GM23338 (cell line): ENCODE measurements around the gene HMGN1. TPM values are rescaled to one million over a fixed set of nuclear protein-coding genes. Genes with fewer than 3 reads are reported as not detected.

Experiments
- ATAC-seq: fragments of 200-7000 bp; cut with Tn5 transposase; 3 replicates; pipeline ENCODE4 v1.9.1; 2020
- DNase-seq: peaks from one replicate; pipeline ENCODE4 v3.0.0-alpha.2; 2015; ENCODE audit warnings: low spot score
- H2AFZ ChIP-seq: fragments of 200-600 bp; sonication (generic); 2 replicates; pipeline ENCODE4 v1.8.0; 2016; ENCODE audit warnings: antibody characterized with exemption, mild to moderate bottlenecking, moderate library complexity
- H3F3A ChIP-seq: fragments of 200-600 bp; sonication (generic); replicated peaks from 2 replicates; pipeline ENCODE4 v1.8.0; 2017; ENCODE audit warnings: antibody characterized with exemption, mixed run types, low read depth
- H3K27ac ChIP-seq: fragments of 200-600 bp; sonication (generic); 2 replicates; pipeline ENCODE4 v1.6.1; 2016; ENCODE audit warnings: low read depth
- H3K27me3 ChIP-seq: fragments of 200-600 bp; sonication (generic); 2 replicates; pipeline ENCODE4 v1.8.0; 2016; ENCODE audit warnings: mild to moderate bottlenecking, mixed run types, moderate library complexity; ENCODE audit not compliant: insufficient read depth
- H3K36me3 ChIP-seq: fragments of 200-600 bp; sonication (generic); 2 replicates; pipeline ENCODE4 v1.8.0; 2016; ENCODE audit warnings: mild to moderate bottlenecking; ENCODE audit not compliant: insufficient read depth
- H3K4me1 ChIP-seq: fragments of 200-600 bp; sonication (generic); 2 replicates; pipeline ENCODE4 v1.8.0; 2016; ENCODE audit warnings: mild to moderate bottlenecking, moderate library complexity; ENCODE audit not compliant: insufficient read depth
- H3K4me2 ChIP-seq: fragments of 200-600 bp; sonication (generic); 2 replicates; pipeline ENCODE4 v1.7.1; 2017; ENCODE audit warnings: mixed run types
- H3K4me3 ChIP-seq: fragments of 200-600 bp; sonication (generic); 2 replicates; pipeline ENCODE4 v1.6.1; 2016; ENCODE audit warnings: mixed run types
- H3K79me2 ChIP-seq: fragments of 200-600 bp; sonication (generic); replicated peaks from 2 replicates; pipeline ENCODE4 v1.8.0; 2017; ENCODE audit warnings: mild to moderate bottlenecking; ENCODE audit not compliant: insufficient read depth
- H3K9me2 ChIP-seq: fragments of 200-600 bp; sonication (generic); 2 replicates; pipeline ENCODE4 v1.8.0; 2017; ENCODE audit not compliant: insufficient read depth
- H4K20me1 ChIP-seq: fragments of 200-600 bp; sonication (generic); replicated peaks from 2 replicates; pipeline ENCODE4 v1.8.0; 2017; ENCODE audit warnings: mild to moderate bottlenecking; ENCODE audit not compliant: insufficient read depth
- H3K27ac Mint-ChIP-seq: 2 replicates; pipeline ENCODE4 v1.8.0; 2020; ENCODE audit warnings: inconsistent platforms, mild to moderate bottlenecking, moderate library complexity, mixed read lengths
- H3K27me3 Mint-ChIP-seq: 3 replicates; pipeline ENCODE4 v1.8.0; 2022; ENCODE audit warnings: low read depth, mild to moderate bottlenecking, moderate library complexity, mixed read lengths, inconsistent platforms; ENCODE audit not compliant: insufficient read depth, poor library complexity
- H3K36me3 Mint-ChIP-seq: 3 replicates; pipeline ENCODE4 v1.8.0; 2021; ENCODE audit warnings: low read depth, mild to moderate bottlenecking, inconsistent platforms, moderate library complexity, mixed read lengths
- H3K4me1 Mint-ChIP-seq: 3 replicates; pipeline ENCODE4 v1.8.0; 2020; ENCODE audit warnings: mild to moderate bottlenecking, inconsistent platforms, mixed read lengths
- H3K4me3 Mint-ChIP-seq: 3 replicates; pipeline ENCODE4 v1.8.0; 2021; ENCODE audit warnings: moderate library complexity, mild to moderate bottlenecking, inconsistent platforms, mixed read lengths
- H3K9me3 Mint-ChIP-seq: 3 replicates; pipeline ENCODE4 v1.8.0; 2020; ENCODE audit warnings: moderate library complexity, mild to moderate bottlenecking, inconsistent platforms, mixed read lengths
- EZH2 ChIP-seq: fragments of 200-600 bp; sonication (generic); IDR thresholded peaks from one replicate; pipeline ENCODE4 v1.8.0; 2017; ENCODE audit warnings: antibody characterized with exemption, mild to moderate bottlenecking, low read depth; ENCODE audit not compliant: unreplicated experiment
- EZH2phosphoT487 ChIP-seq: fragments of 200-600 bp; sonication (generic); IDR thresholded peaks from one replicate; pipeline ENCODE4 v1.8.1; 2018; ENCODE audit warnings: antibody characterized with exemption; ENCODE audit not compliant: unreplicated experiment
- JUNB ChIP-seq: IDR thresholded peaks from one replicate; pipeline ENCODE4 v1.6.1; 2016; ENCODE audit warnings: antibody characterized with exemption; ENCODE audit not compliant: unreplicated experiment
- REST ChIP-seq: IDR thresholded peaks from one replicate; pipeline ENCODE4 v1.6.1; 2018; ENCODE audit warnings: antibody characterized with exemption; ENCODE audit not compliant: unreplicated experiment
- ZNF462 ChIP-seq: fragments of 250-450 bp; sonication (Bioruptor Pico); IDR thresholded peaks from 2 replicates; pipeline ENCODE4 v1.5.0; 2020; ENCODE audit warnings: mild to moderate bottlenecking, moderate library complexity
- polyA plus RNA-seq: library from polyadenylated mRNA; unstranded; fragments of >200 nt; fragmentation: Nextera tagmentation; extraction: Ambion mirVana; gene quantifications from 2 replicates; pipeline ENCODE4 v1.2.1, GENCODE V29; 2016
- total RNA-seq: library from RNA; depleted of rRNA; stranded (reverse); fragments of >200 nt; shearing (Covaris generic); gene quantifications from 2 replicates; pipeline ENCODE4 v1.2.3, GENCODE V29; 2014
- TF ChIP-seq, protein P1 (sequence below), 2 experiments: fragments of 200-600 bp in 1 of 2; sonication (generic) in 1 of 2; conservative IDR thresholded peaks; 2 replicates each; pipeline versions ENCODE4 v1.5.1 to v1.6.1; 2016 to 2017; ENCODE audit warnings: antibody characterized with exemption in 2 of 2, low read depth in 2 of 2, mild to moderate bottlenecking in 2 of 2, moderate library complexity in 1 of 2

The HMGN1 gene
- total and polyA plus RNA-seq, 2 experiments from 2014 or later, result 403 to 889 TPM

- H3K27ac ChIP-seq, result no peak overlapping the region
- no peaks in the 10 kb centered on the region for H3K9me3 Mint-ChIP-seq
- no peaks in the 10 kb centered on the region for H3K9me2 ChIP-seq
- H3K36me3 ChIP-seq, result peaks cover 2% of the 10 kb centered on the region; the same call in 1 of the 2 replicates
- DNase-seq, result peak; percentile 36
- peak; percentile 41; the same call in 2 of the 3 replicates for ATAC-seq
- TF ChIP-seq ZNF462 (CRISPR knock-in tag), result no peak
- TF ChIP-seq EZH2, result no peak
- no peak for TF ChIP-seq REST
- TF ChIP-seq JUNB, result no peak
- TF ChIP-seq, protein P1, sequence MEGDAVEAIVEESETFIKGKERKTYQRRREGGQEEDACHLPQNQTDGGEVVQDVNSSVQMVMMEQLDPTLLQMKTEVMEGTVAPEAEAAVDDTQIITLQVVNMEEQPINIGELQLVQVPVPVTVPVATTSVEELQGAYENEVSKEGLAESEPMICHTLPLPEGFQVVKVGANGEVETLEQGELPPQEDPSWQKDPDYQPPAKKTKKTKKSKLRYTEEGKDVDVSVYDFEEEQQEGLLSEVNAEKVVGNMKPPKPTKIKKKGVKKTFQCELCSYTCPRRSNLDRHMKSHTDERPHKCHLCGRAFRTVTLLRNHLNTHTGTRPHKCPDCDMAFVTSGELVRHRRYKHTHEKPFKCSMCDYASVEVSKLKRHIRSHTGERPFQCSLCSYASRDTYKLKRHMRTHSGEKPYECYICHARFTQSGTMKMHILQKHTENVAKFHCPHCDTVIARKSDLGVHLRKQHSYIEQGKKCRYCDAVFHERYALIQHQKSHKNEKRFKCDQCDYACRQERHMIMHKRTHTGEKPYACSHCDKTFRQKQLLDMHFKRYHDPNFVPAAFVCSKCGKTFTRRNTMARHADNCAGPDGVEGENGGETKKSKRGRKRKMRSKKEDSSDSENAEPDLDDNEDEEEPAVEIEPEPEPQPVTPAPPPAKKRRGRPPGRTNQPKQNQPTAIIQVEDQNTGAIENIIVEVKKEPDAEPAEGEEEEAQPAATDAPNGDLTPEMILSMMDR (conservative IDR thresholded peaks at IDR 0.05; ENCODE audit: low read depth in 2 of 2), result peak in 1 of 2 experiments; percentile 34; a peak in 2 of 4 replicates
- no peak for TF ChIP-seq EZH2phosphoT487
- H3K27me3 ChIP-seq, result no peaks in the 10 kb centered on the region
- H3K4me1 Mint-ChIP-seq, result peaks cover 9% of the 10 kb centered on the region
- peaks cover 6% of the 10 kb centered on the region for H3K4me1 ChIP-seq
- H4K20me1 ChIP-seq, result no peaks in the 10 kb centered on the region
- peaks cover 9% of the 10 kb centered on the region; the same call in 2 of the 3 replicates for H3K36me3 Mint-ChIP-seq
- H3K4me2 ChIP-seq, result no peak overlapping the region
- peaks cover 9% of the 10 kb centered on the region for H3K27me3 Mint-ChIP-seq
- peaks cover 13% of the 10 kb centered on the region; the same call in 1 of the 2 replicates for H3F3A ChIP-seq
- H2AFZ ChIP-seq, result peak overlapping the region; percentile 33; the same call in 1 of the 2 replicates
- H3K4me3 ChIP-seq, result no peak overlapping the region
- no peak overlapping the region for H3K4me3 Mint-ChIP-seq
- H3K79me2 ChIP-seq, result no peaks in the 10 kb centered on the region
- H3K27ac Mint-ChIP-seq, result no peak overlapping the region
Observed at GRCh38 chr21:39336457-39337008, 12.4 kb downstream of the HMGN1 start.
